Activated CD8-positive, alpha-beta T cell treated with anti-CD3 and anti-CD28 coated beads for 36 hours (primary cell): ENCODE measurements around the gene CWC22. TPM values are rescaled to one million over a fixed set of nuclear protein-coding genes. Genes with fewer than 3 reads are reported as not detected.
"Not testable (repeated sequence)": the region's sequence is repeated elsewhere in the genome, so short reads cannot be mapped to it uniquely, and the experiment has no call there.

Experiments
- ATAC-seq: fragments of 200-7000 bp; cut with Tn5 transposase; one replicate; pipeline ENCODE4 v1.10.0; 2021; ENCODE audit warnings: mild to moderate bottlenecking, moderate library complexity
- CTCF ChIA-PET: fragments of 350-600 bp; sonication (Branson Sonifier 250); formaldehyde crosslinking; loops from one replicate; lab custom pipeline; 2021; ENCODE audit warnings: antibody characterized with exemption; lab: Charles Lee
- POLR2A ChIA-PET: fragments of 350-600 bp; sonication (Branson Sonifier 250); formaldehyde crosslinking; loops from one replicate; lab custom pipeline; 2021; ENCODE audit warnings: antibody characterized with exemption; lab: Charles Lee
- DNase-seq: peaks from one replicate; pipeline ENCODE4 v3.0.0-alpha.2; 2020
- H3K27ac Mint-ChIP-seq: one replicate; pipeline ENCODE4 v1.8.0; 2021; ENCODE audit warnings: mild to moderate bottlenecking, mixed read lengths
- H3K27me3 Mint-ChIP-seq: one replicate; pipeline ENCODE4 v1.8.0; 2021; ENCODE audit warnings: mixed read lengths
- H3K36me3 Mint-ChIP-seq: one replicate; pipeline ENCODE4 v1.8.0; 2021; ENCODE audit warnings: low read depth, mixed read lengths
- H3K4me1 Mint-ChIP-seq: one replicate; pipeline ENCODE4 v1.8.0; 2021; ENCODE audit warnings: low read depth, mixed read lengths
- H3K4me3 Mint-ChIP-seq: one replicate; pipeline ENCODE4 v1.8.0; 2021; ENCODE audit warnings: mild to moderate bottlenecking, moderate library complexity, mixed read lengths
- H3K9me3 Mint-ChIP-seq: one replicate; pipeline ENCODE4 v1.8.0; 2021; ENCODE audit warnings: mixed read lengths
- CTCF ChIP-seq: fragments of 200-600 bp; IDR thresholded peaks from one replicate; pipeline ENCODE4 v1.8.0; 2022; ENCODE audit warnings: antibody characterized with exemption, mild to moderate bottlenecking
- intact Hi-C: fragments of 100-400 bp; cut with micrococcal nuclease; formaldehyde crosslinking; loops from one replicate; pipeline ENCODE4 v1.10.0; 2022
- total RNA-seq, 2 experiments: library from RNA; stranded (reverse); gene quantifications; one replicate each; pipeline ENCODE4 v1.2.3, GENCODE V29; 2021

Gene CWC22
- total RNA-seq, 2 experiments from 2014 or later, result 23.4 to 23.9 TPM

GRCh38 chr2:179965291-179966258, 41.5 kb downstream of the CWC22 start:
- intact Hi-C loops, result no loop called here
- Mint-ChIP-seq H3K4me3 (no peak overlapping the region), H3K4me1 (peaks cover 9% of the 10 kb centered on the region), H3K9me3 (no peaks in the 10 kb centered on the region), H3K36me3 (peaks cover 40% of the 10 kb centered on the region), H3K27me3 (no peaks in the 10 kb centered on the region), H3K27ac (no peak overlapping the region)
- no peak for TF ChIP-seq CTCF
- POLR2A ChIA-PET, result no interaction called here
- CTCF ChIA-PET, result no interaction called here
- DNase-seq (no peak), ATAC-seq (no peak)

- DNase-seq (no peak), ATAC-seq (peak; percentile 37)
These were observed 43.5 kb downstream of the CWC22 start for GRCh38 chr2:179963626-179964025.

GRCh38 chr2:179958251-179958650, 48.8 kb downstream of the CWC22 start:
- ATAC-seq, result not testable (repeated sequence)
- H3K36me3 Mint-ChIP-seq, result peaks cover 26% of the 10 kb centered on the region
- CTCF ChIA-PET, result interaction anchor here (1.3 kb wide), 1 partner anchor 17 kb away, joined by 3 read pairs; no protein-coding TSS in a partner anchor

More at GRCh38 chr2:179963626-179964025, 43.5 kb downstream of the CWC22 start:
- no peak for TF ChIP-seq CTCF
- peak overlapping the region; percentile 85 for H3K27ac Mint-ChIP-seq
- no peak overlapping the region for H3K4me3 Mint-ChIP-seq
- intact Hi-C loops, result no loop called here
- ChIA-PET POLR2A (no interaction called here), CTCF (no interaction called here)
- H3K9me3 Mint-ChIP-seq, result no peaks in the 10 kb centered on the region
- H3K27me3 Mint-ChIP-seq, result no peaks in the 10 kb centered on the region
- peaks cover 9% of the 10 kb centered on the region for H3K4me1 Mint-ChIP-seq
- H3K36me3 Mint-ChIP-seq, result peaks cover 33% of the 10 kb centered on the region

GRCh38 chr2:179954026-179954425, 53.1 kb downstream of the CWC22 start:
- H3K27ac Mint-ChIP-seq, result no peak overlapping the region
- TF ChIP-seq CTCF, result no peak
- peaks cover 38% of the 10 kb centered on the region for H3K36me3 Mint-ChIP-seq
- H3K4me3 Mint-ChIP-seq, result no peak overlapping the region
- no peak for DNase-seq
- no peaks in the 10 kb centered on the region for H3K9me3 Mint-ChIP-seq
- ChIA-PET POLR2A (interaction anchor here (1.0 kb wide), 1 partner anchor 16 kb away, joined by 3 read pairs; no protein-coding TSS in a partner anchor), CTCF (no interaction called here)
- no peaks in the 10 kb centered on the region for H3K27me3 Mint-ChIP-seq
- H3K4me1 Mint-ChIP-seq, result no peaks in the 10 kb centered on the region
- ATAC-seq, result no peak
- intact Hi-C loops, result no loop called here

More at GRCh38 chr2:179958251-179958650, 48.8 kb downstream of the CWC22 start:
- H3K4me1 Mint-ChIP-seq, H3K27ac Mint-ChIP-seq, H3K27me3 Mint-ChIP-seq, POLR2A ChIA-PET, H3K9me3 Mint-ChIP-seq, DNase-seq, H3K4me3 Mint-ChIP-seq, intact Hi-C loops: not testable (repeated sequence)

GRCh38 chr2:179953359-179953758, 53.7 kb downstream of the CWC22 start:
- ATAC-seq (no peak), DNase-seq (no peak)
- no peak overlapping the region for H3K4me3 Mint-ChIP-seq
- no peaks in the 10 kb centered on the region for H3K27me3 Mint-ChIP-seq
- TF ChIP-seq CTCF, result no peak
- intact Hi-C loops, result no loop called here
- CTCF ChIA-PET, result no interaction called here
- no peaks in the 10 kb centered on the region for H3K4me1 Mint-ChIP-seq
- POLR2A ChIA-PET, result interaction anchor here (1.0 kb wide), 1 partner anchor 16 kb away, joined by 3 read pairs; no protein-coding TSS in a partner anchor
- H3K36me3 Mint-ChIP-seq, result peaks cover 43% of the 10 kb centered on the region
- H3K27ac Mint-ChIP-seq, result no peak overlapping the region
- H3K9me3 Mint-ChIP-seq, result no peaks in the 10 kb centered on the region
